Tibial nerve (tissue), 4 donors: ENCODE results near the gene CLMN.

Source experiments
- CTCF ChIP-seq, 5 experiments: fragments of 200-600 bp in 3 of 5; fragments of 450-650 bp in 2 of 5; sonication (generic) in 3 of 5; IDR thresholded peaks; one replicate each; pipeline ENCODE4 v1.5.1; 2016 to 2019; ENCODE audit warnings: antibody characterized with exemption in 5 of 5, mild to moderate bottlenecking in 3 of 5, moderate library complexity in 2 of 5
- EP300 ChIP-seq, 2 donors: sonication (generic); formaldehyde crosslinking; IDR thresholded peaks; one replicate each; pipeline ENCODE4 v1.6.1; 2017; ENCODE audit warnings: antibody characterized with exemption in 2 of 2, mild to moderate bottlenecking in 1 of 2
- POLR2A ChIP-seq, 2 donors: fragments of 450-650 bp; IDR thresholded peaks; one replicate each; pipeline ENCODE4 v1.6.1; 2017; ENCODE audit warnings: antibody characterized with exemption in 2 of 2, mild to moderate bottlenecking in 2 of 2, moderate library complexity in 2 of 2

GRCh38 chr14:95225251-95225887 lies 94.3 kb downstream of the CLMN start:
- no peak for TF ChIP-seq POLR2A (IDR thresholded peaks at IDR 0.05)
- TF ChIP-seq CTCF (IDR thresholded peaks at IDR 0.05): no peak
- TF ChIP-seq EP300 (IDR thresholded peaks at IDR 0.05): no peak
